ENCODE results near the gene PAPOLA.

The PAPOLA gene

GRCh38 chr14:96516351-96516750 is 14.2 kb downstream of the PAPOLA start:
- TF ChIP-seq, protein P1, sequence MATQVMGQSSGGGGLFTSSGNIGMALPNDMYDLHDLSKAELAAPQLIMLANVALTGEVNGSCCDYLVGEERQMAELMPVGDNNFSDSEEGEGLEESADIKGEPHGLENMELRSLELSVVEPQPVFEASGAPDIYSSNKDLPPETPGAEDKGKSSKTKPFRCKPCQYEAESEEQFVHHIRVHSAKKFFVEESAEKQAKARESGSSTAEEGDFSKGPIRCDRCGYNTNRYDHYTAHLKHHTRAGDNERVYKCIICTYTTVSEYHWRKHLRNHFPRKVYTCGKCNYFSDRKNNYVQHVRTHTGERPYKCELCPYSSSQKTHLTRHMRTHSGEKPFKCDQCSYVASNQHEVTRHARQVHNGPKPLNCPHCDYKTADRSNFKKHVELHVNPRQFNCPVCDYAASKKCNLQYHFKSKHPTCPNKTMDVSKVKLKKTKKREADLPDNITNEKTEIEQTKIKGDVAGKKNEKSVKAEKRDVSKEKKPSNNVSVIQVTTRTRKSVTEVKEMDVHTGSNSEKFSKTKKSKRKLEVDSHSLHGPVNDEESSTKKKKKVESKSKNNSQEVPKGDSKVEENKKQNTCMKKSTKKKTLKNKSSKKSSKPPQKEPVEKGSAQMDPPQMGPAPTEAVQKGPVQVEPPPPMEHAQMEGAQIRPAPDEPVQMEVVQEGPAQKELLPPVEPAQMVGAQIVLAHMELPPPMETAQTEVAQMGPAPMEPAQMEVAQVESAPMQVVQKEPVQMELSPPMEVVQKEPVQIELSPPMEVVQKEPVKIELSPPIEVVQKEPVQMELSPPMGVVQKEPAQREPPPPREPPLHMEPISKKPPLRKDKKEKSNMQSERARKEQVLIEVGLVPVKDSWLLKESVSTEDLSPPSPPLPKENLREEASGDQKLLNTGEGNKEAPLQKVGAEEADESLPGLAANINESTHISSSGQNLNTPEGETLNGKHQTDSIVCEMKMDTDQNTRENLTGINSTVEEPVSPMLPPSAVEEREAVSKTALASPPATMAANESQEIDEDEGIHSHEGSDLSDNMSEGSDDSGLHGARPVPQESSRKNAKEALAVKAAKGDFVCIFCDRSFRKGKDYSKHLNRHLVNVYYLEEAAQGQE (IDR thresholded peaks at IDR 0.05; ENCODE audit: insufficient read depth in 1 of 2, low read depth in 2 of 2, low read length in 2 of 2), result no peak
- no peak for TF ChIP-seq FOXP2 (optimal IDR thresholded peaks at IDR 0.05; ENCODE audit: borderline replicate concordance, extremely low read depth, extremely low read length, insufficient read depth)
- no peak for TF ChIP-seq SIN3A (IDR thresholded peaks at IDR 0.05; ENCODE audit: borderline replicate concordance, insufficient read depth, low read length)
- no peak for TF ChIP-seq POLR2AphosphoS5 (IDR thresholded peaks at IDR 0.05; ENCODE audit: low read depth, low read length)
- no peak for TF ChIP-seq TAF1 (IDR thresholded peaks at IDR 0.05; ENCODE audit: borderline replicate concordance, insufficient read depth, low read length)

DNA sequence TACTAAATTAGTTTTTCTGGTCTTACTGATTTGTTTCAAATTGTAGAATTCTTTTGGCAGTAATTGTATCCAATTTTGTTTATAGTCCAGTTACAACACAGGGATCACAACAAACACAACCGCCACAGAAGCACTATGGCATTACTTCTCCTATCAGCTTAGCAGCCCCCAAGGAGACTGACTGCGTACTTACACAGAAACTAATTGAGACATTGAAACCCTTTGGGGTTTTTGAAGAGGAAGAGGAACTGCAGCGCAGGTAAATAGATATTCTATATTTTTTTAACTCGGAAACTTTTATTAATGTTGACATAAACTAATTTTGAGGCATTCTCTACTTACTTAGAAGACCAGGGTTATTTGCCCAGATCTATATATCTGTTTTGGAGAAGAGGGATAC is 17.8 kb downstream of the PAPOLA start:
- TF ChIP-seq FOXP2 (optimal IDR thresholded peaks at IDR 0.05; ENCODE audit: borderline replicate concordance, extremely low read depth, extremely low read length, insufficient read depth) (no peak), POLR2AphosphoS5 (IDR thresholded peaks at IDR 0.05; ENCODE audit: low read depth, low read length) (no peak), SIN3A (IDR thresholded peaks at IDR 0.05; ENCODE audit: borderline replicate concordance, insufficient read depth, low read length) (no peak), TAF1 (IDR thresholded peaks at IDR 0.05; ENCODE audit: borderline replicate concordance, insufficient read depth, low read length) (no peak)
- TF ChIP-seq, protein P1 (IDR thresholded peaks at IDR 0.05; ENCODE audit: insufficient read depth in 1 of 2, low read depth in 2 of 2, low read length in 2 of 2), result no peak

DNA sequence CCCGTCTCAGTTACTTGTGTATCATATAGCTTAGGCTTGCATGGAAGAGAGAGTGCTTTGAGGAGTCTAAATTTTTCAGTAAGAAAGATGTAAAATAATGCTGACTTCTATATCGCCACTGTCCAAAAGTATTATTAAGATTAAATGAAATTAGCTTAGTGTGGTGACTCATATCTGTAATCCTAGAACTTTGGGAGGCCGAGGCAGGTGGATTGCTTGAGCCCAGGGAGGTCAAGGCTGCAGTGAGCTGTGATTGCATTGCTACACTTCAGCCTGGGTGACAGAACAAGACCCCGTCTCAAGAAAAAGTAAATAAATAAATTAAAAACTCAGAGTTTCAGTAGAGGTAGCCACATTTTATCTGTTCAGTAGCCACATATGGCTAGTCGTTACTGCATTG is 23.3 kb downstream of the PAPOLA start:
- TF ChIP-seq, protein P1 (IDR thresholded peaks at IDR 0.05; ENCODE audit: insufficient read depth in 1 of 2, low read depth in 2 of 2, low read length in 2 of 2), result no peak
- no peak for TF ChIP-seq POLR2AphosphoS5 (IDR thresholded peaks at IDR 0.05; ENCODE audit: low read depth, low read length)
- no peak for TF ChIP-seq FOXP2 (optimal IDR thresholded peaks at IDR 0.05; ENCODE audit: borderline replicate concordance, extremely low read depth, extremely low read length, insufficient read depth)
- no peak for TF ChIP-seq SIN3A (IDR thresholded peaks at IDR 0.05; ENCODE audit: borderline replicate concordance, insufficient read depth, low read length)
- no peak for TF ChIP-seq TAF1 (IDR thresholded peaks at IDR 0.05; ENCODE audit: borderline replicate concordance, insufficient read depth, low read length)

DNA sequence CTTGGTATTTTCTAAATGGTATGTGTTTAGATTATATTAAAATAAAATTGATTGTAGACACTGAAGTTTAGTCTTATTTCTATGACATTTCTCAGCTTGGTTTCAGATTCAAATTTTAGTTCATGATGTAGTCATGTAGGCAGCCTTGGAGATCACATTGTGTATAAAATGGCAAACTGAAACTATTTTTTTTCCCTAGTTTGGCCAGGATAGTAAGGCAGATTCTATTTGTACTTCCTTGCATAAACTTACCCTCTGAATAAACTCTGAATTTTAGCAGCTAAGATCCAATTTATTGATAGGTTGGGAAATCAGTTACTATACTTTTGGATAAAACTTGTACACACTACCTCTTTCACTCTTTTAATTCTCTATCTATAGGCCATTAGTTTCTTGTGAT is 30.4 kb downstream of the PAPOLA start:
- TF ChIP-seq TAF1 (IDR thresholded peaks at IDR 0.05; ENCODE audit: borderline replicate concordance, insufficient read depth, low read length) (no peak), POLR2AphosphoS5 (IDR thresholded peaks at IDR 0.05; ENCODE audit: low read depth, low read length) (no peak), SIN3A (IDR thresholded peaks at IDR 0.05; ENCODE audit: borderline replicate concordance, insufficient read depth, low read length) (no peak), FOXP2 (optimal IDR thresholded peaks at IDR 0.05; ENCODE audit: borderline replicate concordance, extremely low read depth, extremely low read length, insufficient read depth) (no peak)
- TF ChIP-seq, protein P1 (IDR thresholded peaks at IDR 0.05; ENCODE audit: insufficient read depth in 1 of 2, low read depth in 2 of 2, low read length in 2 of 2), result no peak

DNA sequence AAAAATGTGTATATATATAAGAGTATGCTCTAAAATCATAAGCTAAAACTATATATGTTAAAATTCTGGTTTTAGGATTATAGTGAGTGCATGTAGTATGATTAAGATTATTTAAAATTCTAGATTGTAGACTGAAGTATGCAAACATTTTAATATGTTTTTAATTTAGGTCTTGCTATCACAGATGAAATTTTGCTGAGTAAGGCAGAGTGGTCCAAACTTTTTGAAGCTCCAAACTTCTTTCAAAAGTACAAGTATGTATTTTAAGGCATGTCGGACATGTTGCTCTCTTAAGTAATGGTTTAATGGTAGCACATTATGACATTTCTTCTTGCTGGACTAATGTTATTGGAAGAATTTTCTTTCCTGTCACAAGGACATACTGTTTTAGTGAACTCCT is 34.6 kb downstream of the PAPOLA start:
- TF ChIP-seq SIN3A (IDR thresholded peaks at IDR 0.05; ENCODE audit: borderline replicate concordance, insufficient read depth, low read length) (no peak), FOXP2 (optimal IDR thresholded peaks at IDR 0.05; ENCODE audit: borderline replicate concordance, extremely low read depth, extremely low read length, insufficient read depth) (no peak), POLR2AphosphoS5 (IDR thresholded peaks at IDR 0.05; ENCODE audit: low read depth, low read length) (no peak), TAF1 (IDR thresholded peaks at IDR 0.05; ENCODE audit: borderline replicate concordance, insufficient read depth, low read length) (no peak)
- TF ChIP-seq, protein P1 (IDR thresholded peaks at IDR 0.05; ENCODE audit: insufficient read depth in 1 of 2, low read depth in 2 of 2, low read length in 2 of 2), result no peak

Data from PFSK-1 (cell line).